Kidney tubule cell (primary cell): ENCODE results near the gene ABHD1.
"Not testable (repeated sequence)": the region's sequence is repeated elsewhere in the genome, so short reads cannot be mapped to it uniquely, and the experiment has no call there.

ENCODE experiments used
- DNase-seq: peaks from one replicate; pipeline ENCODE4 v3.0.0-alpha.2; 2018; ENCODE audit warnings: low spot score

Gene ABHD1

GRCh38 chr2:27123302-27124150, at the start of gene ABHD1:
Gene ABHD1 (plus strand): TSS chr2:27123815. CDS start chr2:27123949, 134 bp downstream.
- DNase-seq, result peak; percentile 26

GRCh38 chr2:27074738-27075565, 48.7 kb upstream of the ABHD1 start:
- no peak for DNase-seq

- not testable (repeated sequence) for DNase-seq
Observed at GRCh38 chr2:27075566-27075871, 48.1 kb upstream of the ABHD1 start.

GRCh38 chr2:27076323-27076722, 47.3 kb upstream of the ABHD1 start:
- no peak for DNase-seq

GRCh38 chr2:27077231-27077630, 46.4 kb upstream of the ABHD1 start:
- DNase-seq, result no peak

- DNase-seq, result no peak
Observed at GRCh38 chr2:27078267-27079194, 45.1 kb upstream of the ABHD1 start, which contains the start of gene EMILIN1. Gene EMILIN1 (plus strand): TSS chr2:27078615. CDS start chr2:27079066, 451 bp downstream.

GRCh38 chr2:27079233-27080139, 44.1 kb upstream of the ABHD1 start:
- no peak for DNase-seq

- DNase-seq, result no peak
Observed at GRCh38 chr2:27080140-27080469, 43.5 kb upstream of the ABHD1 start.

GRCh38 chr2:27080603-27080936, 43.0 kb upstream of the ABHD1 start:
- DNase-seq, result no peak

- DNase-seq, result no peak
Observed at GRCh38 chr2:27081984-27082772, 41.4 kb upstream of the ABHD1 start.

- DNase-seq, result no peak
Observed at GRCh38 chr2:27082773-27083409, 40.7 kb upstream of the ABHD1 start.

GRCh38 chr2:27083410-27084296, 40.0 kb upstream of the ABHD1 start:
- no peak for DNase-seq

- DNase-seq, result no peak
Observed at GRCh38 chr2:27084297-27085061, 39.1 kb upstream of the ABHD1 start.

GRCh38 chr2:27085062-27085672, 38.4 kb upstream of the ABHD1 start:
- no peak for DNase-seq

GRCh38 chr2:27085673-27086089, 37.9 kb upstream of the ABHD1 start:
- DNase-seq, result peak; percentile 70

GRCh38 chr2:27086090-27086723, 37.4 kb upstream of the ABHD1 start:
- DNase-seq, result peak; percentile 92
